GM12873 (cell line): ENCODE data around the gene TLE5.

Experiments used
- CTCF ChIP-seq: IDR thresholded peaks from 2 replicates; pipeline ENCODE4 v1.5.1; 2012; ENCODE audit warnings: low read depth, mild to moderate bottlenecking, moderate library complexity, low read length, control low read depth; ENCODE audit not compliant: insufficient read depth; ENCODE audit errors: missing control alignments

The TLE5 gene

GRCh38 chr19:3024509-3024869 is 37.8 kb downstream of the TLE5 start:
- no peak for TF ChIP-seq CTCF

DNA sequence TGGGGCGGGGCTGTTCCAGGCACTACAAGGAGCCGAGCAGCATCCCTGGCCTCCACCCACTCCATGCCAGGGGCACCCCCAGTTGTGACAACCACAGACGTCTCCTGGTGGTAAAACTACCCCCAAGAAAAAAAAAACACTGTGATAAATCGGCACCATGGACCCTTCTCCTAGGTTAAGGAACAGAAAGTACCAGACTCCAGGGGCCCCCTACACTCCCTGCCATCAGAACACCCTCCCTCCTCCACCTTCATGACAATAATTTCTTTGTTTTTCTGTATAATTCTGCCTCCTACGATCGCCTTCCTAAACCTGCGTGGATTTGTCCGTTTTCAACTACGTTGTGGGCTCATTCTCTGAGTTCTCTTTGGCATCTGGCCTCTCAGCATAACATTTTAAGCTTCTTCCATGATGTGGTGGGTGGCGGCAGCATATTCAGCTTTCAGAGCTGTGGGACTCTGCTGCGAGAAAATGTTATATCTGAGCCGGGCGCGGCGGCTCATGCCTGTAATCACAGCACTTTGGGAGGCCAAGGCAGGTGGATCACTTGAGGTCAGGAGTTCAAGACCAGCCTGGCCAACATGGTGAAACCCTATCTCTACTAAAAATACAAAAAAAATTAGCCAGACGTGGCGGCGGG is 41.9 kb downstream of the TLE5 start:
- no peak for TF ChIP-seq CTCF

DNA sequence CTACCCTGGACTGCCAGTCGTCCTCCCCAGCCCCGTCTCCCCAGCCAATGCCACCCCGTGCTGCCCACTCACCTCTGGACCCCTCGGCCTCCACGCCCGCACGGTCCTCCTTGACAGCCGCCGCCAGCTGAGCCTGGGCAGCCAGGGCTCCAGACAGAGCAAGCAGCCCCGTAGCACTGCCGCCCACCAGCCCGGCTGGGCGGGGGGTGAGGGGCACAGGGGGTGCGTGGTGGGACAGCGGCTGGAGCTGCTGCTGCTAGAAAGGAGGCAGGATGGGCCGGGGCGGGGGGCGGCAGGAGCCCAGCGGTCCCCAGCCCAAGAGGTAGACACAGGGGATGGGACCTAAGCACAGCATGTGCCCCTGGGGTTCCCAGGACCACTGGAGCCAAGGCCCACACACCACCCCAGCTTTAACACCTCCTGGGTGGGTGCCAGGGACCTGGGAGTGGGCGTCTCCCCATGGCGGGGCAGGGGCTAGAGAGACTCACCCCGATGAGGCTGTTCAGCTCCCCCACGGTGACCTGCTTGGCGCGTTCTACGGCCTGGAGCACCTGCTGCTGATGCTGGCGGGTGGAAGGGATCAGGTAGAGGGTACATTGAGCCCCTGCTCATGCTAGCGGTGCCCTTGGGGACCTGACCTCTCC is 43.0 kb downstream of the TLE5 start:
- no peak for TF ChIP-seq CTCF

- TF ChIP-seq CTCF: no peak
These were observed 44.4 kb downstream of the TLE5 start for GRCh38 chr19:3017923-3018322.

DNA sequence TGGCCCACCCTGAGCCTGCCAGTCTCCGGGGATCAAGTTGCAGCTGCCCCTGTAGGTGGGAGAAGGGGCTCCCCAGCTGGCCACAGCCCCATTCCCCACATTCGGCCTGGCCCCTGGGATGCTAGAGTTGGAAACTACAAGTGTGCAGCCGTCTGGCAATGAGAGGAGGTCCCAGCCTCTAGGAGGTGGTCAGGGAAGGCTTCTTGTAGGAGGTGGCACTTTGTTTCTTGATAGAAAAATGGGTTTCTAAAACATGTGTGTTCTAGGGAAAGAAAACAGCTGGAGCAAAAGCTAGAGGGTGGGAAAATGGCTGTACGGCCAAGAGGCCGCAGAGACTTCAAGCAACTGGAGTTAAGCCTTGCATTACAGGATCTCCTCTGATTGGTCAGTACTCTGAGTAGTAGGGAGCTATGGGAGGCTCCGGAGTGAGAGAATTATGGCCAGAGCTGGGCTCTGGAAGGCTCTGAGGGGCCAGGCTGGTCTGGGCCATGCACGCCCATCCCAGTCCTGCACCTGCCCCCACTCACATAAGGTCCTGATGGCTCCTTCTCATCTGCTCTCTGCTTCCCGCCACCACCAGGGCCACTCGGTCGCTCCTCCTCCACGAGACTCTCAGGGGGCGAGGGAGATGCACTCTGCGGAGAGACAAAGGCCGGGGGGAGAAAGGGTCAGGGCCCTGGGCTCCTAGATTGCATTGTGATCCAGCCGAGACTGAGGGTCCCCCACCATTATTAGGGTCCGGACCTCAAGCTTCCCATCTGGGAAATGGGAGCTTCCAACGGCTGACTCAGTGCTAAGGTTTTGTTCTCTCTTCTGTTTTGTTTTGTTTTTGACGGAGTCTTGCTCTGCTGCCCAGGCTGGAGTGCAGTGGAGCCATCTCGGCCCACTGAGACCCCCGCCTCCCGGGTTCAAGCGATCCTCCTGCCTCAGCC is 46.9 kb downstream of the TLE5 start:
- TF ChIP-seq CTCF: no peak

GRCh38 chr19:3014135-3014534 is 48.2 kb downstream of the TLE5 start:
- TF ChIP-seq CTCF: no peak

GRCh38 chr19:3013263-3013725 is 49.0 kb downstream of the TLE5 start:
- TF ChIP-seq CTCF: no peak
